Left ventricle myocardium inferior (tissue), 1 donor: ENCODE results near the gene DGKE. TPM values are rescaled to one million over a fixed set of nuclear protein-coding genes. Genes with fewer than 3 reads are reported as not detected.

Experiments used
- DNase-seq: peaks from one replicate; pipeline ENCODE4 v3.0.0-alpha.2; 2020
- H3K27ac ChIP-seq: fragments of 200-600 bp; replicated peaks from 2 replicates; pipeline ENCODE4 v1.8.0; 2021
- H3K27me3 ChIP-seq: fragments of 200-600 bp; 2 replicates; pipeline ENCODE4 v1.8.0; 2021; ENCODE audit warnings: low read depth
- H3K36me3 ChIP-seq: fragments of 200-600 bp; 2 replicates; pipeline ENCODE4 v1.8.0; 2021
- H3K4me1 ChIP-seq: fragments of 200-600 bp; 2 replicates; pipeline ENCODE4 v1.8.0; 2021
- H3K4me3 ChIP-seq: fragments of 200-600 bp; 2 replicates; pipeline ENCODE4 v1.8.0; 2021; ENCODE audit warnings: mild to moderate bottlenecking, moderate library complexity
- H3K9me3 ChIP-seq: fragments of 200-600 bp; replicated peaks from 2 replicates; pipeline ENCODE4 v1.8.0; 2021
- CTCF ChIP-seq: fragments of 200-600 bp; IDR thresholded peaks from 2 replicates; pipeline ENCODE4 v1.8.0; 2021; ENCODE audit warnings: antibody characterized with exemption, mild to moderate bottlenecking, borderline replicate concordance
- intact Hi-C: fragments of 100-400 bp; cut with micrococcal nuclease; formaldehyde crosslinking; loops from one replicate; pipeline ENCODE4 v1.11.0; 2022
- total RNA-seq: library from RNA; stranded (reverse); fragmentation: NEBNext Ultra II Directional; extraction: Animal tissue kit (Norgen Biotek cat#: 25700); gene quantifications from one replicate; pipeline ENCODE4 v1.2.1, GENCODE V29; 2021
- donor health status: DM: no; HTN: yes; CAD: no; lungs with severe emphysema.

Gene DGKE
- total RNA-seq, 1 donor from 2014 or later = 4.2 TPM

- intact Hi-C loops = no loop called here
- Histone ChIP-seq H3K4me1 (no peaks in the 10 kb centered on the region), H3K36me3 (peaks cover 6% of the 10 kb centered on the region), H3K27ac (no peak overlapping the region), H3K27me3 (no peaks in the 10 kb centered on the region), H3K4me3 (no peak overlapping the region), H3K9me3 (no peaks in the 10 kb centered on the region)
- TF ChIP-seq CTCF = no peak
- DNase-seq = no peak
These were observed 34.0 kb downstream of the DGKE start for GRCh38 chr17:56867948-56868376.

- TF ChIP-seq CTCF = no peak
- H3K27me3 ChIP-seq = no peaks in the 10 kb centered on the region
- H3K4me1 ChIP-seq = no peaks in the 10 kb centered on the region
- no peak for DNase-seq
- H3K36me3 ChIP-seq = no peaks in the 10 kb centered on the region
- intact Hi-C loops = no loop called here
- no peak overlapping the region for H3K4me3 ChIP-seq
- H3K27ac ChIP-seq = no peak overlapping the region
- H3K9me3 ChIP-seq = no peaks in the 10 kb centered on the region
These were observed 34.8 kb downstream of the DGKE start for GRCh38 chr17:56868716-56869115.

GRCh38 chr17:56870081-56870651 is 36.2 kb downstream of the DGKE start:
- intact Hi-C loops = no loop called here

GRCh38 chr17:56876766-56877179 is 42.8 kb downstream of the DGKE start:
- Histone ChIP-seq H3K27ac (no peak overlapping the region), H3K36me3 (no peaks in the 10 kb centered on the region), H3K4me1 (peaks cover 6% of the 10 kb centered on the region), H3K4me3 (no peak overlapping the region), H3K27me3 (no peaks in the 10 kb centered on the region), H3K9me3 (no peaks in the 10 kb centered on the region)
- TF ChIP-seq CTCF = no peak
- intact Hi-C loops = no loop called here
- DNase-seq = no peak

More at GRCh38 chr17:56870081-56870651, 36.2 kb downstream of the DGKE start:
- Histone ChIP-seq H3K4me1 (no peaks in the 10 kb centered on the region), H3K9me3 (no peaks in the 10 kb centered on the region), H3K36me3 (no peaks in the 10 kb centered on the region), H3K4me3 (no peak overlapping the region), H3K27me3 (no peaks in the 10 kb centered on the region), H3K27ac (no peak overlapping the region)
- DNase-seq = no peak
- TF ChIP-seq CTCF = no peak

- Histone ChIP-seq H3K36me3 (no peaks in the 10 kb centered on the region), H3K27ac (no peak overlapping the region), H3K4me1 (peaks cover 6% of the 10 kb centered on the region), H3K27me3 (no peaks in the 10 kb centered on the region), H3K4me3 (no peak overlapping the region), H3K9me3 (no peaks in the 10 kb centered on the region)
- TF ChIP-seq CTCF = no peak
- intact Hi-C loops = no loop called here
- DNase-seq = no peak
These were observed 45.3 kb downstream of the DGKE start for GRCh38 chr17:56879280-56879679.
